ENCODE results near the gene MAMSTR.

- no peak for TF ChIP-seq CTCF (IDR thresholded peaks at IDR 0.05; ENCODE audit: insufficient read depth, low read depth, low read length)
- no peak for TF ChIP-seq EZH2 (IDR thresholded peaks at IDR 0.05; ENCODE audit: insufficient read depth, low read length)
Measured at GRCh38 chr19:48676487-48676886, 43.0 kb downstream of the MAMSTR start.
